GM18909 (cell line): ENCODE results near the gene ILDR2.
A peak's percentile ranks its signal among the peaks of the same experiment; 100 is the strongest.

Experiments used
- ATAC-seq: cut with Tn5 transposase; IDR thresholded peaks from one replicate; pipeline ENCODE4 v1.9.1; 2021; ENCODE audit warnings: mild to moderate bottlenecking; ENCODE audit not compliant: unreplicated experiment, poor library complexity

The ILDR2 gene, protein sequence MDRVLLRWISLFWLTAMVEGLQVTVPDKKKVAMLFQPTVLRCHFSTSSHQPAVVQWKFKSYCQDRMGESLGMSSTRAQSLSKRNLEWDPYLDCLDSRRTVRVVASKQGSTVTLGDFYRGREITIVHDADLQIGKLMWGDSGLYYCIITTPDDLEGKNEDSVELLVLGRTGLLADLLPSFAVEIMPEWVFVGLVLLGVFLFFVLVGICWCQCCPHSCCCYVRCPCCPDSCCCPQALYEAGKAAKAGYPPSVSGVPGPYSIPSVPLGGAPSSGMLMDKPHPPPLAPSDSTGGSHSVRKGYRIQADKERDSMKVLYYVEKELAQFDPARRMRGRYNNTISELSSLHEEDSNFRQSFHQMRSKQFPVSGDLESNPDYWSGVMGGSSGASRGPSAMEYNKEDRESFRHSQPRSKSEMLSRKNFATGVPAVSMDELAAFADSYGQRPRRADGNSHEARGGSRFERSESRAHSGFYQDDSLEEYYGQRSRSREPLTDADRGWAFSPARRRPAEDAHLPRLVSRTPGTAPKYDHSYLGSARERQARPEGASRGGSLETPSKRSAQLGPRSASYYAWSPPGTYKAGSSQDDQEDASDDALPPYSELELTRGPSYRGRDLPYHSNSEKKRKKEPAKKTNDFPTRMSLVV

DNA sequence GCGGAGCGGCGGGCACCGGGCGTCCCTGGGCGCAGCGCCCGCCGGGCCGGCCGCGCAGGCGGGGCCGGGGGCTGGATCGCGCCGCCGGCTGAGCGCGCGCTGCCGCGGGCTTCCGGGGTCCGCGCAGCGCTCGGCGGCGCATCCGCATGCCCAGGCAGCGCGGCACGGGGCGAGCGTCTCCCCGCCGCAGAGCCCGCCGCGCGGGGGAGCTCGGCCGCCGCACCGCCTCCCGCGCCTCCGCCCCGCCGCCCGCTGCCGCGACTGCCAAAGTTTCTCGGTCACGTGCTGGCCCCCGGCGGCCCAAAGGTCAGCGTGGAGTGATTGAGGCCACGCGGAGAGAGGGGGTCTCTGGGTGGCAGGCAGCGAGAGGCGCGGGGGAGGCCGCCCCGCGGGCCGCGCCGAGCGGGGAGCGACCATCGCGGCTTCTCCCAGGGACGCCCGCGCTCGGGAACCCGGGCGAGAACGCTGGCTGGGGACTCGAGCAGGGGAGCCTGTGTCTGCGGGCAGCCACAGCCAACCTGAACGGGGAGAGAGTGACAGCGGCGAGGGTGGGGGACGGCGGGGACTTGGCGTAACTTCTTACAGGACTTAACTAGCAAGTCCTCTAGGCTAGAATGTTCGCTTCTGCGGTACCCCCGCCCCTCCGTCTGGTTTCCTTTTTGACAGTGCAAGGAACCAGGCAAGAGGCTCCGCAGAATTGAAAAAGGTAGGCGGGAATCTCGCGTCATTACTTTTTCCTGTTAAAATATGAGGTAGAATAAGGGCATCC is at the start of gene ILDR2:
Gene ILDR2, minus strand, starts transcription at position 180 of the 769 bp plus-strand sequence. CDS start 272 bp downstream, outside the sequence.
- ATAC-seq = peak; percentile 68

DNA sequence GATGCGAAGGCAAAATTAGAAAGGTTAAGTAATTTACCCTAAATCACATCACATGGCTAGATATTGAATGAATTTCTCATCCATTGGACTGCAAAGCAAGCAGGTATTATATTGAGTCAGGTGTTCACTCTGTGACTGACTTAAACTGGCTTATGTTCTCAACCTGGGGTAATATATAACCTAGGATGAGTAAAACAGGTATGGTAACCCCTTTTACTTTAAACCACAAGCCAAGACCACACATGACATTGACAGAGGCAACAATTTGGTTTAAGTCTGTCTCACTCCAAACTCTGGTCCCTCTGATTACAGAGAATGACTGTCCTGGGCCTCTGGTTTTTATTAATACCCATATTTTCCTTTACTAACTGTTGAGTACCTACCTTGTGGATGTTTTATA is 47.0 kb upstream of the ILDR2 start:
- ATAC-seq = peak; percentile 84

DNA sequence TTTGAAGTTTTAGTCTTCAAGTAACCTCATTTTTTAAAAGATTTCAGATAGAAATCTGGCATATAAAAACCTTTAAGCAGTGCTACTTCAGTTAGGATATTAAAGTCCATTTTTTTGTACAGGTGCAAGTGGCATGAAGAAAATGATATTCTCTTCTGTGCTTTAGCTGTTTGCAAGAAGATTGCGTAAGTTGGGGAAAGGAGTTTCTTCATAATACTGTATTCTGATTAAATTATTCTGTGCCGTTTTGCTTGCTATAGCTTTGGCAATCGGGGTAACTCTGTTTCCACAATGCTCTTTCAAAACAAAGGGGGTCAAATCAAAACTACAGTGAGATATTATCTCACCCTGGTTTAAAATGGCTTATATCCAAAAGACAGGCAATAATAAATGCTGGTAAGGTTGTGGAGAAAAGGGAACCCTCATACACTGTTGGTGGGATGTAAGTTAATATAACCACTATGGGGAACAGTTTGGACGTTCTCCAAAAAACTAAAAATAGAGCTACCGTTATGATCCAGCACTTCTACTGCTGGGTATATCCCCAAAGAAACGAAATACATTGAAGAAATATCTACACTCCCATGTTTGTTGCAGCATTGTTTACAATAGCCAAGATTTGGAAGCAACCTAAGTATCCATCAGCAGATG is 40.9 kb upstream of the ILDR2 start:
- no peak for ATAC-seq

DNA sequence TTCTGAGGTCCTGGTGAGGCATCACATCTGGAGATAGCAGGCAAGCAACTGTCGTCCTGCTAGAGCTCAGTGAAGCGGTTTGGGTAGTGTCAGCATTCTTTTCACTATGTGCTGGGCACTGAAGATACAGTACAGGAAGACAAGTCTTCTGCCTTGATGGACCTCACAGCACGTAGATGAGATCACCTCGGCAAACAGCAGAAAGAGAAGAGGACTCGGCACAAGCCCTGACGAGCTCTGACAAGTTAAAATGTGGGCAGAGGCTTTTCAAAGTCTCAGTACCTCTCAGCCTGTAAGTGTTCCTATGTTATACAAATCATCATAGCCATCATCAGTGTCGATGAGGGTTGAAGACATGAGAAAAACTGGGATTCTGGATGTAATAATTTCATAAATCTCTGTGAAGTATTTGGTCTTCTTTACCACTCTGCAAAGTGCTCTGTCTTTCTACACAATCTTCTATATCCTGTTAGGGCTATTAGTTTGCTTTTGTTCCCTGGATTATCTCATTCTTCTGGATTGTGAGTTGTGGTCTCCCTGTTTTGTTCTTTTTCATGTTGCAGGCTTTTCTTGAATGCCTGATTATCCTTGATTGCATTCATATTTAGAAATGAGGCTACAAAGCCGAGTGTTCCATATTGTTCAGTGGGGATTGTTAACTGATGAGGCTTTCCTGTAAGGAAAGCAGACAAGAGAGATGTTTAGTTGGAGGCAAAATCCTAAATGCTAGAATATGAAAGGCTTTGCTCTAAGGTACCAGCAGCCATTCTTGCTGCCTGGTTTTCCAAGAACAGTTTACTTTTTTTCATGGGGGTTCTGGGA is 38.0 kb upstream of the ILDR2 start:
- no peak for ATAC-seq

DNA sequence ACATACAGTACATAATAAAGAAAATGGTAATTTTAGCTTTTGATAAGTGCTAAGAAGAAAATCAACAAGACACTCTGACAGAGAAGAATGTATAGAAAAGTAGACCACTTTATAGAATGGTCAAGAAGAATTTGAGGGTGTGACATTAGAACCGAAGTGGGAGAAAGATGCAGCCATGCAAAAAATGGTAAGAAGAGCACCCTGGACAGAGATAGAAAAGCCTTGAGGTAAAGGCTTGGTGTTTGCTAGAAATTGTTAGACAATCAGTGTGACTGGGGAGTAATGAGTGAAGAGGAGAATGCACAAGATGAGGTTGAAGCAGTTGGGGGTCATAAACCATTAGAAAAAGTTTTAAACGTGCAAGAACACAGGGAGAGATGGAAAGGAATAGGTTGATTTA is 37.2 kb upstream of the ILDR2 start:
- no peak for ATAC-seq

DNA sequence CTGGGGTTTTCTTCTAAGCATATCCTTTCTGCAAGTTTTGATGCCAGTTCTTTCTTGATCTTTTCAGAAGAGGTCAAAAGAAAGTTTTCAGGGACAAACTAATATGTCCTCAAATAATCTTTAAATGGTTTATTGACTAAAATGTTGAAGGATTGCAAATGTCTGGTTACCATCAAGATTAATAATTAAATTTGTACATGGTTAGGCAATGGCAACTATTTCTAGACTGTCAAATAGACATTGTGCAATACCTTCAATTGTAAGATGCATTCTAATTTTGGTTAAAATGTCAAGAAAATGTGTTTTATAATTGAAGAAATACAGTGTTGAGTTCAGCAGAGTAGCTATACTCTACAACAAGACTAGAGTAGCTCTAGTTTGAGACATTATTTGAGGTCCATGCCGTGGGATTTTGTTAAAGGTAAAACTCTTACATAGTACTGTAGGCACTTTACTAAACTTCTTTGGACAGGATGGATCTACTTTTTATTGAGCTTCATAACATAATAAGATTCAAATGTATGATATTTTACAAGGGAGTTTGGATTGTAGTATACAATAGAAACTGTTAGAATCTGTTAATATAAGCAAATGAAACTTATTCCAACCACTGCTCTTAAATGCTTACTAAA is 36.3 kb upstream of the ILDR2 start:
- ATAC-seq = no peak

DNA sequence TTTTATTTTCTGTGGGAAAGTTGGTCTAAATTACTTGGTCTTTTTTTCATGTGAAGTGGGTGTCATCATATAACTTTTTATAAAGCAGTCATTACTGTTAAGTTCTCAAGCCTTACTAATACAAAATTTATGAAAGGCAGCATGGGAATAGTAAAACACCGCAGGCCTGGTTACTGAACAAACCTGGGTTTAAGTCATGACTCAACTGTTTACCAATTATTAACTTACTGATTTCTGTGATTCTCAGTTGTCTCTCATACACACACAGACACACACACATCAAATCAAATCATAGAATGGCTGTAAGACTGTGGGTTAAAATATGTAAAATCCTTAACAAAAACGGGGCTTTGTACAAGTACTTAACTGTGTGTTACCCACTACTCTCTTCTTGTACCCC is 28.4 kb upstream of the ILDR2 start:
- peak; percentile 44 for ATAC-seq

DNA sequence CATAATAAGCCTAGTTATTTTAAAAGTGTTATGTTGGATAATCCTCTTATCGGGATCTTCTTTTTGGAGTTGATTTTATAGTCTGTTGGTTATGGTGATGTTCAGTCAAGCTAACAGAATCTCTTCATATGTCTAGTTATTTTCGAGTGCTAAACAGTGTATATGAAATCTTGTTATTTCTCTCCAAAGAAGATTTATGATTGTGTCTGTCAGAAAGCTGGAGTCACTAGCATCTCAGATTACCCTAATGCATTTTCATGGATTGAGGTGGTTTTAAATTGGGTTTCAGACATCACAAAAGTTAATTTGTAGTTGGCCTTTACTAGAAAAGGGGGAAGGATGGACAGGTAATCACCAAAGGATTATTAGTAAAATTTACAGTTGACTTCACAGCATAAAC is 27.0 kb upstream of the ILDR2 start:
- no peak for ATAC-seq

DNA sequence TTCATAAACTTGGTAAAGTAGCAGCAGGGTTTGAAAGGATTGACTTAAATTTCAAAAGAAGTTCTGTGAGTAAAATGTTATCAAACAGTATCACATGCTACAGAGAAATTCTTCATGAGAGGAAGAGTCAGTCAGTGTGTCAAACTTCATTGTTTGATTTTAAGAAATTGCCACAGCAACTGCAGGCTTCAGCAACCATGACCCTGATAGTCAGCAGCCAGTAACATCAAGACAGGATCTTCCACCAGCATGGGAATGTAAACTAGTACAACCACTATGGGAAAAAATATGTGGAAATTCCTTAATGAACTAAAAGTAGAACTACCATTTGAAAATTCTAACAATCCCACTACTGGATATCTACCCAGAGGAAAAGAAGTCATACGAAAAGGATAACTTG is 25.2 kb upstream of the ILDR2 start:
- ATAC-seq = no peak

DNA sequence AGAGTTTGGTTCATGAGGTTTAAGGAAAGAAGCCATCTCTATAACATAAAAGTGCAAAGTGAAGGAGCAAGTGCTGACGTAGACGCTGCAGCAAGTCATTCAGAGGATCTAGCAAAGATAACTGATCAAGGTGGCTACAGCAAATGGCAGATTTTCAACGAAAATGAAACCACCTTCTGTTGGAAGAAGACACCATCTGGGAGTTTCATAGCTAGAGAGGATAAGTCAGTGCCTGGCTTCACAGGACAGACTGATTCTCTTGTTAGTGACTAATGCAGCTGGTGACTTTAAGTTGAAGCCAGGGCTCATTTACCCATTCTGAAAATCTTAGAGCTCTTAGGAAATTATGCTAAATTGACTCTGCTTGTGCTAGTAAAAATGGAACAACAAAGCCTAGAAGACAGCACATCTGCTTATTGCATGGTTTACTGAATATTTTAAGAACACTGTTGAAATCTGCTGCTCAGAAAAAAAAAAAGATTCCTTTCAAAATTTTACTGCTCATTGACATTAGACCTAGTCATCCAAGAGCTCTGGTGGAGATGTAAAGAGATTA is 24.2 kb upstream of the ILDR2 start:
- ATAC-seq = peak; percentile 73

DNA sequence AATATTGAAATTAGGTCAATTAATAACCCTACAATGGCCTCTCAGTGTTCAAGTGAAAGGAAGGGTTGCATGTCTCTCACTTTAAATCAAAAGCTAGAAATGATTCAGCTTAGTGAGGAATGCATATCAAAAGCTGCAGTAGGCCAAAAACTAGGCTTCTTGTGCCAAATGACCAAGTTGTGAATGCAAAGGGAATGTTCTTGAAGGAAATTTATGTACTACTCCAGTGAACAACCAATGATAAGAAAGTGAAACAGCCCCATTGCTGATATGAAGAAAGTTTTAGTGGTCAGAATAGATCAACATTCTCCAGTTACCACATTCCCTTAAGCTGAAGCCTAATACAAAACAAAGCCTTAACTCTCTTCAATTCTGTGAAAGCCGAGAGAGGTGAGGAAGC is 23.7 kb upstream of the ILDR2 start:
- ATAC-seq = peak; percentile 46

DNA sequence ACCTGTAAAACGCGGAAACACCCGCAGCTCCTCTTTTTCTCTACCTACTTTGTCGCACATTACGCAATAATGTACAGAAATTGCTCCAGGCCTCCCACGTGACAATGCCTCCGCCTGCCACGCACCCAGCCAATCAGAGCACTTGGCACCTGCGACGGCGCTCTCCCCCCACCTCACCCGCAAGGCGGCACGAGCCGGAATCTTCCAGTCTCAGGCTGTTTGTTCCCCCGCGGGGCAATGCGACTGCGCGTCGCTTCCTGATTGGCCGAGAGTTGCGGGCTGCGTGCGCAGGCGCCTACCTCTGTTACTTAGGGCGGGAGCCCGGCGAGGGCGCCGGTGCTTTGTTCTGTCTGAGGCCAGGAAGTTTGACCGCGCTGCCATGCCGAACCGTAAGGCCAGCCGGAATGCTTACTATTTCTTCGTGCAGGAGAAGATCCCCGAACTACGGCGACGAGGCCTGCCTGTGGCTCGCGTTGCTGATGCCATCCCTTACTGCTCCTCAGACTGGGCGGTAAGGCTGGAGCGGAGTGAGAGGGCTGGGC is 13.7 kb upstream of the ILDR2 start, which contains the start of gene MAEL:
Gene MAEL, plus strand, starts transcription at position 307 of the 542 bp plus-strand sequence. Its CDS starts 73 bp downstream, at position 380.
- ATAC-seq = no peak

DNA sequence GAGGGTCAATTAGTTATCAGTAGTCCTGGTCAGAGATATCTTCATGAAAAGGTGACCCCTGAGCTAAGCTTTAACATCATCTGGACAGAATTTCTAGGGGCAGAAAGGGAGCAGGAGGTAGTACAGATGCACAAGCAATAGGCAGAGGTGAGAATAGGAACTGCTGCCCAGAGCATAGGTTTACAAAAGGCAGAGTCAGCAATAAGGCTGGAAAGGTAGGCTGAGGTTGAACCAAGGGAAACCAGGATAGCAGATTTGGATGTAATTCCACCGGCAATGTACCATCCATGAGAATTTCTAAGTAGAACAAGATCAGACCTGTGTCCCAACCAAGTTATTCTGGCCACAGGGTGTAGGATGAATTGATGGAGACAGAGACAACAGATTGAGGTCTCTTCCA is 6.2 kb upstream of the ILDR2 start:
- ATAC-seq = no peak

DNA sequence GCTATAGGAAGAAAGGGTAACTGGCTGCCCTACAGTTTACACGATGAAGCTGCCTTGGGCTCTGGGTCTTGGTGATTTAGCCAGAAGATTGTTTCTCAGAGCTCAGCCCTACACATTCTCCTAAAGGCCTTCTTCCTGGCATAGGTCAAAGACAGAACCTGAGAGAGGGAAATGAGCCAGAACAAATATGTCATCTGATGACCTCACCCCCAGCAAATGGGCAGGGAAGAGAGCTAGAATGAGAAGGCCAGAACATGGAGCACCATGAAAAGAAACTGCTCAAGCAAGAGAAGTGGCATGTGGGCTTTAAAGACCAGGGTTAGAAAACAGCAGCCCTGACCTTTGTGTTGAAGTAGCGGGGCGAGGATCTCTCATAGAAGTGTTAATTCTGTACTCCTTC is 5.5 kb upstream of the ILDR2 start:
- ATAC-seq = no peak

DNA sequence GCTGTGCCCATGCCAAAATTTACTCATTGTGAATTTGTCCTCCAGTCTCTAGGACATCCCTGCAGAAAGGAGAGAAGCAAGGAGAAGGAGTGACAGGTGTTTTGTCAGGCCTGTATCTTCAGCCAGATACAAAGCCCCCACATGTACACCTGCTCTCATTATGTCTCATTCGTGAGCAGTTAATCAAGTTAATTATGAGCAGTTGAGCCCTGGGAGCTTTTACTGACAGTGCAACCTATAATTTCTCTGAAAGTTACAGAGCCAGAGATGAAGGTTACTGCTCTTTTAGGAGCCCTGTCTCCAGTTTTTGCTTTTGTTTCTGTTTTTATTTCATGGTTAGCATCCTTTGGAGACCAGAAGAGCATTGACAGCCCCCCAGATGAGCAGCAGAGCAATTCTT is 5.0 kb upstream of the ILDR2 start:
- no peak for ATAC-seq

DNA sequence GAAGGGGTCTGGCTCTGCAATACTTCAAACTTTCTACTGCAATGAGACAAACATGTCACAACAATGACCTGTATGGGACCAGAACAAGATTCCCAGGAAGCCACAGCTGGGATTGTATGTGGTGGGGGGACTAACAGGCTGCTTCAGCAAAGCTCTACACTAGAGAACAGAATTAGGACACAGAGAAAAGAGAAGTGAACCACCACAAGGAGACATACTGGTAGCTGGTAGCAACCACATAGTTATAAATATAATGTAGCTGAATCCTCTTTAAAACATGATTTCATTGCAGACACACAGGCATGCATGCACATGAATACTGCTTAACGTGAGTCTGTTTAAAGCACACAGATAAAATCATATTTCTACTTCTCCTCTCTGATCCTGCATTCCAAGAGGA is 3.5 kb upstream of the ILDR2 start:
- peak; percentile 59 for ATAC-seq

DNA sequence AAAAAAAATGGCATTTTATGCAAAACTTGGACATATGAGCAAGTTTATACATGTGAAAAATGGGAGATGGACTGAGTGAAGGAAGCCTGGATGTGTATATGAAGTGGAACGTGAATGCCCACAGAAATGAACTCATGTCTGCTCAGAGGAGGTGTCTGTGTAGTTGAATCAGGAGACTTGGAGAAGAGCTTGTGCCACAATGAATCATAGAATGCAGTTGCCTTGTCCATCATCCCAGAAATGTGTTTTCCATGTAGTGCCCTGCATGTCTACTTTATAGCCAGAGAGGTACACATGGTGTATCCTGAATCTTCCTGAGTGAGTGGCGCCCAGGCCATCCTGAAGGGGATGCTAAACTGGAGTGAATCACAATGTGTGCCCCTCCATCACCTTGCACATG is 2.6 kb upstream of the ILDR2 start:
- ATAC-seq = no peak

DNA sequence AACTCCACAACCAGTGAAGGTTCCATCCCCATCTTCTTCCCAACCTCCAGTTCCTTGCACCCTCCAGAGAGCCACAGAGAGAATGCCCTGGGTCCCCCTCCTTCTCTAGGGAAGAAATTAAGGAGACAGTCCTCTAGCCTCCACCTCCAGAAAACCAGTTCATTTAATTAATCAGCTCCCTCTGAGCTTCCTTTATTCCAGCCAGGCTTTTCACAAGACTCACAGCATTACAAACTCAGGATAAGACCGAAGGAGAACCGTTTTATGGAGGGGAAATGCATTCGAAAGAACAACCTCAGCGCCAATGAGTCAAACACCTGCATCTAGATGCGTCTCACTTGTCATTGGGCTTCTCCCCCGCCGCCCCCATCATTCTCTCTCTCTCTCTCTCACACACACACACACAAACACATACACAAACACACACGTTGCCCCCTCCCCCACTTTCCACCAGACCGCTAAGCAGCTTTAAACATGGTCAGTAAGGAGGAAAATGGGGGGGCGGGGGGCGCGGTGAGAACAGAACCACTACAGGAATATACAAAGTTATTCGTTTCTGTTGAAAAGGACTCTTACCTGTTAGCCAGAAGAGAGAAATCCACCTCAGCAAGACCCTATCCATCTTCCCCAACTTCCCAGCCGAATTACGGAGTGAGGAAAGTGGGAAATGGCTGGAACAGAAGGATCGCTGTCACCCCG is 544 bp downstream of the ILDR2 start:
- ATAC-seq = peak; percentile 15
